GDM1 (cell line): ENCODE results near the gene TSPAN33.

Experiments used
- DNase-seq: peaks from one replicate; lab custom pipeline; 2025; lab: John Stamatoyannopoulos, UW

The TSPAN33 gene

DNA sequence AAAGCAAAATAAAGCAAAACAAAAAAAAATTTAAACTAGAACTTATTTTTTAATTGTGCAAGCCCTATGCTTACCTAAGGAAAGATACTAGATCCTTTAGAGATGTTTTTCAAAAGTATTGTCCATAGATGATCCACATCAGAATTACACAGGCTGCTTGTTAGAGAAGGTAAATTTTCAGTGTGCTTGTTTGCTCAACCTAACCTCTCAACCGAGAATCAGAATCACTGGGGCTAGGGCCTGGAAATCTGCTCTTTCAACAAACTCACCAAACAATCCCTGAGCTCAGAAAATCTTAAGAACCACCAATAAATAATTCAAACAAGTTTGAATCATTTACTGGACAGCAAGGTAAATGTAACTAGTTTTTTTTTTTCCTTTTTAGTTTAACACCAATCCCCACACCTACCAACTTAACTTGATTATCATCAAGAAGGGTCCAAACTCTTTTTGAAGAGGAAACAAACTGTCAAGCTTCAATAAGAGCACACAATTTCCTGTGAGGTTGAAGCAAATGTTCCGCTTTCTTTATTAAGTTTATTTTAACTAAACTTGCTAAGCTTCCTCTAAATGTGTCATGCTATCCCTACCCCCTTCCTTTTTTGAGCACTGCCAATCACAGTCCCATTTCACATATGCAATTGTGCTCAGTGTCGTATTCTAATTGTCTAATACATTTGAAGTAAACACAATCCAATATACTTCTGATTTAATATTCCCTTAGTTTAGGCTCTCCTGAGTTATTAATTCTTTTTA is 7.4 kb upstream of the TSPAN33 start:
- peak; percentile 53 for DNase-seq

DNA sequence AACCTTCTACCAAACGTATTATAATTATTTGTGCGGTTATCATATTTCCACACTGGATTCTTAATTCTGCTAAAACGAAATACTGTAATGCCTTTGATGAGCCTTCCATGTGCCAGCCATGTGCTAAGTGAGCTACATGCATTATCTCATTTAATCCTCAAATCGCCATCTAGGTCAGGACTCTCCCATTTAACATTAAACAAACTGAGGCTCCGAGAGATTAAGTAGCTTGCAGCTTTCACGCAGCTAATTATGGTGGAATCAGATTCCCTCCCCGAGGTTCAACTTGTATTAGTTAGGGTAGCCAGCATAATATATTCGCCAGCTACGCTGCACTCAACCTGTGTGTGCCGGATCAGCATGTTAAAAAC is 798 bp upstream of the TSPAN33 start:
- no peak for DNase-seq

DNA sequence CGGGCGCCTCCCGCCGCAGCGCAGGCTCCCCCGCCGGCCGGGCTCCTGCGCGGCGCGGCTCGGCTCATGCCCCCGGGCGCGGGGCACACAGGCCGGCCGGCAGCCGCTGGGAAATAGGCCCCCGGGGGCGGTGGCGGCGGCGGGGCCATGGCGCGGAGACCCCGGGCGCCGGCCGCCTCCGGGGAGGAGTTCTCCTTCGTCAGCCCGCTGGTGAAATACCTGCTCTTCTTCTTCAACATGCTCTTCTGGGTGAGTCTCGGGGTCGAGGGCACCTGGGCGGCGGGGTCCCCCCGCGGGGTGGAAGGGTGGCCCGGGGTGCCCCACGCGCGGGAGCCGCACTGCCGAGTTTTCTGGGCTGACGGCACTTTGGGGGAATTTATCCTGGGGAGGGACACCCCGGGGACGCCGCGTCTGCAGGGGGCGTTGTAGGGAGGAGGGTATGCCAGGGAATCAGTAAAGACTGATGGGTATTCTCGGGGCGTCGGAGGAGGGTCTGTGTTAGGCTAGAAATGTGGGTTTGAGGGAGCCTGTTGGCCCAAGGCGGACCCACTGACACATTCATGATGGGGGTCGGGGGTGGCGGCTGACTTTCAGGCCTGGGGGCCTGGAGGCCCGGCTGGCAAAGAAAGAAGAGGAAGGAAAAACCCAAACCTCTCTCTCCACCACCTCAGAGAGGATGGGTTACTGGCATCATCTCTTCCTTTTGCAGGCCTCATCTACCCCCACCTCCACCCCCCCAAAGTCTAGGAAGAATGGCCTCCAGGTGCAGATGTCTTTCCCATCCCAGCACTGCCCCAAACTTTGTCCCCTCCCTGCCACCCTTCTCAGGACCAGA is 544 bp downstream of the TSPAN33 start:
- DNase-seq: no peak

DNA sequence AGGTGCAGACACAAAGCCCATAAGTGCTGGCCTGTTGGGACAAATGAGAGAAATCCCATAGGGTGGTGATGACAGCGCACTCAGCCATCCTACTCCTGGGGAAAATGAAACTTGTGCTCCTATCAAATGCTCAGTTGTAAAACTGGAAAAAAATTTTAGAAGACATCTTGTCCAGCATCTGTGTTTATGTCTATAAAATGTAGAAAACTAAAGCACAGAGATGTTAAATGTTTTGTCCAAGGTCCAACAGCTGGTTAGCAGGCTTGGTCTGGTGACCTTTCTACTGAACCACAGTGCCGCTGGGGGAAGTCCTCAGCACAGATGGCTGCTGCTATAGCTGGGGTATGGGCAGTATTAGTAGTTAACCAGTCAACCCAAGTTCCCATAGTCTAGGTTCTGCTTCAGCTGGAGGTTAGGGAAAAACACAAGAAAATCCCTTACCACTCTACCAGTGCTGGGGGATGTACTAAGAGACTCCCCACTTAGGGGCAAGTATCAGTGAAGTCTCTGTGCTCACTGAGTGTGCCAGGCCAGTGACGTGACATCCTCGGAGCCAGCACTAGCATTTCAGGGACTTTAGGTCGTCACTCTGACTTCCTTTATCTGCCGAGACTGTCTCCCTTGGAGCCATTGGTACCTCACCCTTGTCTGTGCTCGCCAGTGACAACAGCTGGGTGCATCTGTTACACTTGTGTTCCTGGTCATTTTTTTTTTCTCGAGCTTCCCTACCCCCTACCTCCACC is 1.9 kb downstream of the TSPAN33 start:
- DNase-seq: no peak

DNA sequence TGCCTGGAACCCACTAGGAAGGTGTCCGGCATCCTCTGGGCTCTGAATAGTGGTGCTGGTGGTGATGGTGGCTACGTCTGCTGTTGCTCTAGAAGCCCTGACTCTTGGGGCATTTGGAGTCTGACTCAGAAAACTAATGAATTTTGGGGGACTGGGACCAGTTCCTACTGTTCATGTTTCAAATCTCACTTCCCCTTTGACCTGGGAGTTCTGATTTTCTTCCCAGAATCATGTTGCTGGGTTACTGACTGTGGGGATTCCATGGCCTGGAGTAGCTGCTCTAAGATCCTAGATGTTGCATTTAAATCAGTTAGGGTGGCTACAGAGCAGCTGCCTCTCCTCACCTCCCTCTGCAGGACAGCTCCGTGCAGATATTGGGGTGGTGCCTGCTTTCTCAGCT is 3.2 kb downstream of the TSPAN33 start:
- no peak for DNase-seq

DNA sequence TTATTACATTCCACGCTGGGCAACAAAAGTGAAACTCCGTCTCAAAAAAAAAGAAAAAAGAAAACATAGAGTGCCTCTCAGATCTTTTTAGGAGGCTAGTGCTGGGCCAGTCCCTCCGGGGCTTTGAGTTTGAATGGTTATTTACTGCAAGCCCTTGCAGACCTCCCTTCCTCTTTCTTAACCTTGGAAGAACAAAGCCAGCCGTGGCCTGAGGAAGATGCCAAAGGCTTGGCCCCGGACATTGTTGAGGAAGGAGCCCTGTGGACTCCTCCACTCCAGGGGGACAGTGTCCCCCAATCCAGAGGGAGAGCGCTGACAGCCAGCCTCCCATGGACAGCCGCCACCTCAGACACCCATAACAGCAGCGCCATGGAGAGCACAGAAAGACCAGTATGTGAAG is 5.0 kb downstream of the TSPAN33 start:
- DNase-seq: no peak

DNA sequence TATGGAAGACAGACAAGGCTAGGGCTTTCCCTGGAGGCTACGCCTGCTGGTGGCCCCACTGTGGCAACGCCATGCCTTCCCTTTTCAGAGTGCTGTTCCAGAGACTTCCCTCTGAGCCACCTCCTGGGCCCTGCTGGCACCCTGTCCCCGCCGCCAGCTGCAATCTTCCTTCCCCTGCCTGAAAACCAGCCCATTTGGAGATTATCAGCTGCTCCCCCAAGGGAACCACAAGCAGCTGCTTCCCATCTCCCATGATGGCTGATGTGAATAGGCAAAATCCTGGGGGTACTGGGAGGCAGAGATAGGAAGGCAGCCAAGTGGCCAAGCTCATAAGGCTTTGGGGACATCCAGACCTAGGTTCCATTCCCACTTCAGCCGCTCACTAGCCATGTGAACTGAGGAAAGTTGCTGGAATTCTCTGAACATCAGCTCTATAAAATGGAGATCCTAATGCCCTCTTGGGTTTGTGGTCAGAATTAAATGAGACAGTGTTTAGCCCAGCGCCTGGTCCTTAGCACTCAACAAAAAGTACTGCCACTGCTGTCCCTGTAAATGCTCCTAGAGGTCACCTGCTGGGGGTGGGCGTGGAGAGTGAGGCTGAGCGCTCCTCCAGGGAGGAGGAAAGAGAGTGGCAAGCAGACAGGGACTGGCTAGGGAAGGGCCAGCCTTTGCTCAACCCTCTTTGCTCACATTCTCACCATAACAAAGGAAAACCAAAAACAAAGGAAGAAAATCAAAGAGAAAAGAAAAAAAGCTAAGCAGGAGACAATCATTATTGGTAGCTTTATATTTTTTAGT is 5.9 kb downstream of the TSPAN33 start:
- peak; percentile 53 for DNase-seq

DNA sequence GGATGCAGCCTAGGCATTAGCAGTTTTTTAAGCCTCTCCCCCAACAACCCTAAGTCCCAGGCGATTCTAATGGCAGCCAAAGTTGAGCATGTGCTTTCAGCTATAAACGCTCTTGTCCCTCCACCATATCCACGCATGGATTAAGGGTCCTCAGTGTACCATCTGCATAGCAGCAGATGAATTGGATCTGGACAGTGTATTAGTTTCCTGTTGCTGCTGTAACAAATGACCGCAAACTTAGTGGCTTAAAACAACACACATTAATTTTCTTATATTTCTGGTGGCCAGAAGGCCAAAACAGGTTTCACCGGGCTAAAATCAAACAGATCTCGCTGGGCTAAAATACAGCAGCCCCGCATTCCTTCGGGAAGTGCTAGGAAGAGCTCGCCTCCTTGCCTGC is 13.1 kb downstream of the TSPAN33 start:
- DNase-seq: no peak

DNA sequence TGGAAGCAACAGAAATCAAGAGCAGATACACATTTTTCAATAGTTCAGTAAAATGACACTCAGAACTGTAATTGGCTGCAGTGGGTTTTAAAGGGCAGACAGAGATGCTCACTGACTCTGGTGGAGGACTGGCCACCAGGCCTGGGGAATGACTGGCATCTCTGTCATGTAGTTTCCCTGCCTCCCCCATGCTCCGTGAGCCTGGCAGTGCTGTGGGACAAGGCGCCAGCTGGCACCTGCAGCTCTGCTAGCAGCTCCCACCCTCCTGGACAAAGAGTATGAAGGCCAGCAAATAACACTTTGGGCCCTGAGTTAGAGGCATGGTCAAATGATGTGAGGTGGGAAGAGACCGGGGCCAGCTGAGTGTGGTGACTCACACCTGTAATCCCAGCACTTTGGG is 15.0 kb downstream of the TSPAN33 start:
- DNase-seq: no peak

DNA sequence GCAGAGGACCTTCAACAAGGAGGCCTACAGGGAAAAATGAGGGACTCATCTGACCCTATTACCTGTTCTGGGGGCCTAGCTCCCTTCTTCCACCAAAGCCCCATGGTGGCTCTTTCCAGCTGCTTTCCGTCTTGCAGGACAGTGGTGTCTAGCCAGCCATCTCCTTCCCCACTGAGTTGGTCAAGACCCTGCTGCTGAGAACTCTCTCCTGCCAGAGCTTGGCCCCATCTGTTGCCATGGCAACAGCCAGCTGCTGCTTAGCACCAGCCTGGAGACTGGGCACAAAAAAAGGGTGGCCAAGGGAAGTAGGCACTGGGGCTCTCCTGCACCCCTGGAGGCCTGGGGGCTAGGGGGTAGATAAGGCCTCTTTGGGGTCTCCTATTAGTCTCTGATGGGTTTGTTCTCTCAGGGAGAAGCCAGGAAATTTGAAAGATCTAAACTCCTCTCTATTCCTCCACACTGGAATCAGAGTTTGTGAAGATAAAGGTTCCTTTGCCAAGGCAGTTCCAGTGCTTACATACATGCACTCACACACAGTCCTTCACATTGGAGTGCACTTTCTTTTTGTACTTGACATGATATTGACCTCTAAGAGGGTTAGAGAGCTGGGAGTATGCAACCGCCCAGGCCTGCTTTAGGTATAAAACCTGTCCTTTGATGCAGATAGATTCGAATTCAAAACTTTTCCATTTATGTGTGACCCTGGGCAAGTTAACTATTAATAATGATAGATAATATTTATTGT is 15.8 kb downstream of the TSPAN33 start:
- DNase-seq: no peak

DNA sequence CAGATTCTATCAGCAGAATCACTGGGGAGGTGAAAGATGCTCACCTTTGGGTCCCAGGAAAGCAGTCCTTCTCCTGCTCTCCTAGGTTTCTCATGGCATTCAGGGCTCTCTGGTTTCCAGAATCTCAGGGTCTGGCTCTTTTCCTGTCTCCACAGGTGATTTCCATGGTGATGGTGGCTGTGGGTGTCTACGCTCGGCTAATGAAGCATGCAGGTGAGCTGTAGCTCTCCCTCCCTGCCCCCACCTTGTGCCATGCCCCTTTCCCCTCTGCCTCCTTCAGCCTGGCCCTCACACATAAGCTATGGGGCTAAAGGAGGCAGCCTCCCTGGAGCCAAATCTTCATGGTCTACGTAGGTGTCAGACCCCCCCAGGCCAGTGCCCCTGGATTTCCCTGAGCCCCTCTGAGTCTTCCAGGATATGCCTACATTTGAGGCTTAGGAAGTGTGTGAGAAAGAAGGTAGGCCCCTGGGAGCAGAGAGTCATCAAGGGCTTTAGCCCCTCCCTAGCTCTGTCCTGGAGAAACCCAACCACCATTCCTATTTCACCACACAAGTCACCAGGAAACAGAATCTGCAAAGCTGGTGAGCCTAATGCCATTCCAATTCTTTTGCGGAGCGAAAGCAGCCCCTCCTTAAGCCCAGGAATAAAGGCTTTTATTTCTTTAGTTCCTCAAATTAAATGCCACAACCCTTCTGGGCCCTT is 17.2 kb downstream of the TSPAN33 start:
- no peak for DNase-seq

DNA sequence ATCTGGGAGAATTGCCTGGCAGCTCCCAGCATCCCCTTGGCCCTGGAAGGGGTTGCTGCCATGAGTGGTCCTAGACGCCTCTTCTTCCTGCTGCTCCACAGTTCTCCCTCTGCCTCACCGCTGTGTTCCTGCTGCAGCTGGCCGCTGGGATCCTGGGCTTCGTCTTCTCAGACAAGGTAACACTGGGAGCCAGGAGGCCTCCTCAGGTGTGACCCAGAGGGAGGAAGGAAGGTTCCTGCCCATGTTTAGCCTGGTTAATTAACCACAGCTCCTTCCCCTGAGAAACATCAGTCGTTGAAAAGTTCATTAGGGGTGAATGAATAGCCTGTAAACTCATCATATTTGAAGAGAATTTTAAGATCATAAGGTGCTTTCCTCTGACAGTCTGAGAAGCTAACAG is 18.2 kb downstream of the TSPAN33 start:
- no peak for DNase-seq

DNA sequence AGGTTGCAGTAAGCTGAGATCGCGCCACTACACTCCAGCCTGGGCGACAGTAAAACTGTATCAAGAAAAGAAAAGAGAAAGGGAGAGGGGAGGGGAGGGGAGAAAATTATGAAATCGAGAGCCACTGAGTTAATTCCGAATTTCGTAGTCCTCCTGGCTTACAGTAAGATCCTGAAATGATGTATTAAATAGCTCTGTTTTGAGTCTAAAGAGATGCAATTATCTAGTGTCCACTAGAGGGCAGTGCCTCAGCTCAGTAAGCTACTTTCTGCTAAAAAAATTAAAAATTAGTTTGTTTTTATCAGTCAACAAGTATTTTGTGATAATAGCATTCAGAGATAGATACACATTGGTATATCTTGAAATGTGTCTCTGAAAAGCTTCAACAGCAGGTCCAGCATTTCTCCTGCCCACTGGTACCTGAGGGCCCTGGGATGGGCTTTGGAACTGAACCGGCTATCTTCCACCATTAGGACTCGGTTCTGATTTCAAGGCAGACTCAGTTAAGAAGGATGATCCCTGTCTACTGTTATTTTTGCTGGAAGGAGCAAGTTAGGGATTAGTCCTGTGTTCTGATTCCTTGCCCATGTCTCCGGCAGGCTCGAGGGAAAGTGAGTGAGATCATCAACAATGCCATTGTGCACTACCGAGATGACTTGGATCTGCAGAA is 19.5 kb downstream of the TSPAN33 start:
- DNase-seq: no peak

DNA sequence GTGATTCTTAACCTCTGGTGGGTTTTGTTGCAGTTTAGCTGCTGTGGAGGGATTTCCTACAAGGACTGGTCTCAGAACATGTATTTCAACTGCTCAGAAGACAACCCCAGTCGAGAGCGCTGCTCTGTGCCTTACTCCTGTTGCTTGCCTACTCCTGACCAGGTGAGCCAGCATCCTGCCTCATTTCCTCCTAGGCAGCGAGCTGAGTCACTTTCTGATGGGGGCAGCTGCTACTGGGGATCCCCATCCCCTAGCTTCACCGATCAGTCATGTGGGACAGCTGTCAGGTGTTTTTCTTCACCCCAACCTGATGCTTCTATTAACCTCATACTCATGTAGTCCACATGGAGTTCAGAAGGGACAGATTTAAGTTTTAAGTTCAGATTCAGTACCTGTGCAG is 22.2 kb downstream of the TSPAN33 start:
- no peak for DNase-seq

DNA sequence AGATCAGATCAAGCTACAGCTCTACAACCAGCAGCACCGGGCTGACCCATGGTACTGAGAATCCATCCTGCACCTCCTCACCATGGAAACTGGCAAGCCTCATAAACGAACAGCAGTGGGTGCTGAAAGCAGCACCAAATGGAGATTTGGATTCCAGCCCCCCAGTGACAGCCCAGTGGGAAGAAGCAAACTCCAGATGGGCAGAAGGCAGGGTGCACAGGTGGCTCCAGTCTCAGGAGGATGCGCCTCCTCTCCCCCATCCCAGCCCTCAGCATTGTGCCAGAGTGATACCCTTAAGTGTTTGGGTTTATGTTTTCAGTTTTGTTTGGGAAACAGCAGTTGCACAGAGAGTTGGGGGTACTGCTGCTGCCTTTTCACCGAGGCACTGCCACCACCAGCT is 23.3 kb downstream of the TSPAN33 start:
- DNase-seq: no peak

DNA sequence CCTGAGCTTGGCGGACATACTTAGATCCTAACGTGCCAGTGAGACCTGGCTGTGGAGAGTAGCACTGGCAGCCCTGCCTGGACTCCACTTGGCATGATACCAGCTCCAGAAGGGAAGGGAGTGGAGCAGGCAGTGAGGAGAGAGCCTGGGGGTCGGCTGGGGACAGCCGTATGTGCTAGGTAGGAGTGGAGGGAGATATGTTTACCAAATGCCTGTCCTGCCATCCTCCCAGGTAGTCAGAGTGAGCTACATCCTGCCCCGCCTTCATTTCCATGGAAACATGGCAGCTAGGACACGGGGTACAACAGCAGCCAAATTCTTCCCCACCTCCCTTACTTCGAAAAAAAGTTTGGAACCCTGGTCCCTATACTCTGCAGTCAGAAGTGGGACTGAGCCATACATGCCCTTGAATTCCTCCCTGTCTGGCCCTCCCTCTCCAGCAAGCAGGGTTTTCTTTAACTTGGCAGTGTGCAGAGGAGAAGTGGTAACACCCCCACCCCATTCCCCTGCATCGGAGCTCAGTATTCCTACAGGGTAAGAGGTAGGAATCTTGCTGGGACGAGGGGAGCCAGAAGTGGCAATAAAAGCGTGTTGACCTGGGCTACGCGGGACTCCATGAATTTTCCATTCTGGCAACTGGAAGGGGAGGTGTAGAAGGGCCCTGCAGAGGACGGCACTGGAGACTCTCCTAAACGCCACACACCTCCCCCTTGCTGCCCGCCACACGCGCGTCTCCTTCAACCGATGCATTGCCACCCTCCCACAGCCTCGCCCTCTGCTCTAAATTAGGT is 23.9 kb downstream of the TSPAN33 start:
- DNase-seq: no peak

DNA sequence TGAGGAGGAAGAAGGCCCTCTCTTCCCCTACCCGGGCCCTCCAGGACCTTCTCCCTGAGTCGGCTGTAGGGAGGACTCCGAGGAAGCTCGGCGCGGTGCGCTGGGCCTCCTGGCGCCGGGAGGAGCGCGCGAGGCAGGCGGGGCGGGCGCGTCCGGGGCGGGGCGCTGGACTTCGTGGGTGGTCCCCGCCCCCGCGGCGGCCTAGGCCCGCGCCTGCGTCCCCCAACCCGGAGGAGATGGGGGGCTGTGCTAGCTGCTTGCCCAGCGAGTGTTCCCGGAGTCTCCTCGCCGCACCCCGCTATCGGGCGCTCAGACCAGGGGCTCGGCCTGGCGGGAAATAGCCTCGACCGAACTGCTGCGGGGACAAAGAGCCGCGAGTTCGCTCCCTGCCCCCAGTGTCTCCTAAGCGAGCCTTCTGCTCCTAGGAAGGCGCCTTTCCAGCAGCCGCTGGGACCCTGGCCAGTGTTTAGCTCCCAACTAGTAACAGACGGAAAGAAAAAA is 24.7 kb downstream of the TSPAN33 start:
- DNase-seq: no peak

DNA sequence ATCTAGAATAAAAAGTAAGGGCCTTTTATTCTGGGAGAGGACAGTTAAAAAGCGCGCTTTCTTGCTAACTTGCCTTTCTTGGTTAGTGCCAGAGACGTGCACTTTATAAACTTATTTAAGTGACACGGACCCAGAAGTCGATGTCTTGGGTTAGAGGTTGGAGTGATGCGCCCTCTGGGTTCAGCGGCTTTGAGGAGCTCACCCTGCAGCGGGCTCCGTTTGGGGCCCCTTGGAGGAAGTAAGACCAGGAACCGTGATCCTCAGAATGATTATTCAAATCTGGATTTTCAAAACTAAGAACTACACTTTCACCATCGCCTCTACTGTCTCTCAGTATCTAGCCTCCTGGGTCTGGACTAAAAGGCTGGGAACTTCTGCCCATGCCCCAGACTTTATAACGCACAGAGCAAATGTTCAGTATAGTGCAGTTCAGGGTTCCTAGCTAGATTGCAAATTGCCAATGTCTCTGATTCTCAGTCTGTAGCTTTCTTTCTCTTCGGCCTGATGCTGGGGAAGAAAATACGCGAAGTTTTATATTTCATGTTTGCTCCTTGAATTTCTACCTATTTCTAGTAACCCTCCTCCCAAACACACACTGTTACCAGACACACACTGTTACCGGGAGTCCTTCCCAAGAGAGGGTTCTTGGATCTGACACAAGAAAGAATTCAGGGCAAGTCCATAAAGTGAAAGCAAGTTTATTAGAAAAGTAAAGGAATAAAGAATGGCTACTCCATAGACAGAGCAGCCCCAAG is 25.4 kb downstream of the TSPAN33 start:
- DNase-seq: no peak
